ENCODE data around the gene ATP6V0E1.
"Not testable (repeated sequence)": the region's sequence is repeated elsewhere in the genome, so short reads cannot be mapped to it uniquely, and the experiment has no call there.

ATP6V0E1 gene

DNA sequence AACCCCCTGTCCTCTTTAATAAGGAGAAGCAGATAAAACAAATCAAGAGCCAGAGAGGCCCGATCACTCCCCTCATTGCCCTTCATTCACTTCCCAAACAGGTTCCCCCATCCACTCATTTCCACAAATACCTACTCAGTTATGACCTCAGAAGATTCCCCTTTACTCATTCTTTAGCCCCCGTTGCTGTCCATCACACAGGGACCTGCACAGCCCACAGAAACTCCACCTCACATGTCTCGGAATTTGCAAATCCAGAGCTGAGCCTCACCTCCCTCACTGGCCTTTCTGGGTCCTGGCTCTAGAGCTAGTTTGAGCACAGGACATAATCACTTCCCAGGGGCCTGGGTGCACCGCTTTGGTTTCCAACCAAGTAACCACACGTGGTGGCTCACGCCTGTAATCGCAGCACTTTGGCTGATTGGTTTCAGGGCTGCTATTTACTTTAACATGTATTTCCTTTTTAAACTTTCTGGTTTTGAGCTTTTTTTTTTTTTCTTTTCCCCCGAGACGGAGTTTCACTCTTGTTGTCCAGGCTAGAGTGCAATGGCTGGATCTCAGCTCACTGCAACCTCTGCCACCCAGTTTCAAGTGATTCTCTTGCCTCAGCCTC, 17.8 kb downstream of the ATP6V0E1 start:
- Mint-ChIP-seq H3K9me3 (no peaks in the 10 kb centered on the region), H3K36me3 (peaks cover 12% of the 10 kb centered on the region), H3K4me3 (no peak overlapping the region), H3K4me1 (peaks cover 30% of the 10 kb centered on the region), H3K27me3 (no peaks in the 10 kb centered on the region), H3K27ac (no peak overlapping the region)
- DNase-seq, result no peak
- CTCF ChIA-PET, result no interaction called here

DNA sequence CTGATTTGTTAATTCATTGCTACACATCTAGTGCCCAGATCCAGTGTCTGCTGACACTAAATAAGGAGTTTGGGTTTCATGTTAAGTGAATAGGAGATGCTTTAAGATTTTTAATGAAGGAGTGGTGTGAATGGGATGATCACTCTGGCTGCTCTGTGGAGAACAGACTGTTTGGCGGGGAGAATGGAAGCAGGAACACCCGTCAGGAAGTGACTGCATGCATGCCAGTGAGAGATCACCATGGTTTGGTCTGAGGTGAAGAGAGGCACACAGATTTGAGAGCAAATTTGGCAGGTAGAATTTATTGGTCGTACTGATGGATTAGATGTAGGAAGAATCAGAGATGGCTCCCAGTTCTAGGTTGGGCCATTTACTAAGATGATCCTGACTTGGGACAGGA, 19.8 kb downstream of the ATP6V0E1 start:
- no peaks in the 10 kb centered on the region for H3K9me3 Mint-ChIP-seq
- H3K4me3 Mint-ChIP-seq, result no peak overlapping the region
- H3K4me1 Mint-ChIP-seq, result peaks cover 31% of the 10 kb centered on the region
- CTCF ChIA-PET, result interaction anchor here (1.0 kb wide), 1 partner anchor 9 kb away, joined by 3 read pairs; no protein-coding TSS in a partner anchor
- H3K27me3 Mint-ChIP-seq, result no peaks in the 10 kb centered on the region
- peaks cover 10% of the 10 kb centered on the region for H3K36me3 Mint-ChIP-seq
- no peak overlapping the region for H3K27ac Mint-ChIP-seq
- no peak for DNase-seq

DNA sequence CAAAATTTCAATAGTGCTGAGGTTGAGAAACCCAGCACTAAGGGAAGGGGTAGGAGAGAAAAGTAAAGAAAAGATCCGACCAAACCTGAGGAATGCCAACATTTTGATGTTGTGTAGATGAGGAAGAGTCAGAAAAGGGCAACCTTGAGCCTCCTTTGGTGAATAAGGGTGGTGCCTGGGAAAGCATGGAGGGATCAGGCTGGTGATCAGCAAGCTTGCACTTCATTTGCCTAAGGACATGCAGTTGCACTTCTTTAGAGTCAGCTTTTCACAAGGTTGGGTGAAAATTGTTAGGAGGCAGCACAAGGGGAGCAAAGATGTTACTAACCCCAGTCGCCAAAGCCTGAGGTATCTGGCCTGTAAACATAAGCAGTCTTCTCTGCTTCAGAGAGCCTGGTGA, 20.4 kb downstream of the ATP6V0E1 start:
- Mint-ChIP-seq H3K4me1 (peaks cover 31% of the 10 kb centered on the region), H3K36me3 (peaks cover 10% of the 10 kb centered on the region), H3K9me3 (no peaks in the 10 kb centered on the region), H3K27me3 (no peaks in the 10 kb centered on the region), H3K27ac (no peak overlapping the region), H3K4me3 (no peak overlapping the region)
- CTCF ChIA-PET, result no interaction called here
- DNase-seq, result no peak

DNA sequence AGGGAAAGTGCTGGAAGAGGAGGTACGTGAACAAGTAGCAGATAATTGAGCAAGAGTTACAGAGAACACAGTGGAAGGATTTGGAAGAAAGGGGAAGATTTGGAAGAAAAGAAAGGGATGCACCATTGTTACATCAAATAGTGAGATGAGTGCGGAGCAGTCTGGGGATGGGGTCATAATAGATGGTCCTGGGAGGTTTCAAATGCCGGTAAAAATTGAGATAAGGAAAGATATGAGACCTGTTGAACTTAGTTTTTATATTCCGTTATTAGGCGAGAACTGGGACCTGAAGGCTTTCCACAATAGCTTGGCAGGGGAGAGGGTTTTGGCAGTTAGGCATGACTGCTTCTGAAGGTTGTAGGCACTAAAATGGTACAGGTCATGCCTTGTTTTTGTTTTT, 20.9 kb downstream of the ATP6V0E1 start:
- Mint-ChIP-seq H3K9me3 (no peaks in the 10 kb centered on the region), H3K27ac (no peak overlapping the region), H3K4me1 (peaks cover 31% of the 10 kb centered on the region), H3K36me3 (peaks cover 10% of the 10 kb centered on the region), H3K27me3 (no peaks in the 10 kb centered on the region), H3K4me3 (no peak overlapping the region)
- DNase-seq, result no peak
- CTCF ChIA-PET, result interaction anchor here (0.7 kb wide), 1 partner anchor 15 kb away, joined by 3 read pairs; no protein-coding TSS in a partner anchor

DNA sequence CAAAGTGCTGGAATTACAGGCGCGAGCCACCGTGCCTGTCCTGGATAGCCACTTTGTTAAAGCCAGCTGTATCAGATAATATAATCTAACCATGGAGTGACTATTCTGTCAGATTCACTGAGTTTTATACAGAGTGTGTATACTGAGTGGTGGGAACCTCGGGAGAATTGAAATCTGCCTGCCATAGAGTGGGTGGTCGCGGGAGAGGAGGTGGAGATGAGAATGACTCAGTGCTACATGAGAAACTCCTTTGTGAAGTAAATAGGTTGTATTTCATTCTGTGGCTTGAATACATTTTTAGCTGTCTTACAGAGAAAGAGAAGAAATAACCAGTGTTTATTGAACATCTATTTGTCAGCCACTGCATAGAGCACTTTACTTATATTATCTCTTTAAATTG, 26.4 kb downstream of the ATP6V0E1 start:
- no peak overlapping the region for H3K4me3 Mint-ChIP-seq

DNA sequence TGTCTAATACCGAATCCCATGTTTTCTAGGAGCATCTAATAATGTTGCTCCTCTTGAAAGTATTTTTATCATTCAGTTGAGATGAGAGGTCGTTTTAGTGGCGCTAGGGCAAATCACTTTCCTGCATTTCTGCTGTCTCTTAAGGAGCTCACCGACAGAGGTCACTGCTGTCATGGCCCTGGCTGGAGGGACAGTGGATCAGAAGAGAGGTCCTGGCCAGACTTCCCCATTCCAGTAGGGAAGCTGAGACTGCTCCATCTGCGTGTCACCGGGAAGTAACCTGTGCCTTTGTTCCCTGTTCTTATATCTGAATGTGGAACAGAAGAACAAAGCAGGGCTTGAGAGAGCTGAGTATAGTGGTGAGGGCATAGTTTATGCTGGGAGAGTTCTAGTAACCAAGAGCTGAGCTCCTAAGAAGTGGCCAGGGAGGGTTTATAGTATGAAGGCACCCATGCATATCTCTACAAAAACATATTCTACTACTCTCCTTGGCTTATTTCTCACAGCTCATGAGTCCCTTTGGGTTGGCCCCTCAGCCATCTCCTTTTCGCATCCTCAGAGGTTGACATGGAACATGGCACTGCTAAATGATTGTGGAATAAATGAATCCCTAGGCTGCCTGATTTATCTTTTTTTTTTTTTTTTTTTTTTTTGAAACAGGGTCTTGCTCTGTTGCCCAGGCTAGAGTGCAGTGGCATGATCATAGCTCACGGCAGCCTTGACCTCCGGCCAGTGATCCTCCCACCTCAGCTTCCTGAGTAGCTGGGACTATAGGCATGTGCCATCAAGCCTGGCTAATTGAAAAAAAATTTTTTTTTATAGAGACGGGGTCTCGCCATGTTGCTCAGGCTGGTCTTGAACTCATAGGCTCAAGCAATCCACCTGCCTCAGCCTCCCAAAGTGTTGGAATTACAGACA, 27.2 kb downstream of the ATP6V0E1 start:
- Mint-ChIP-seq H3K27me3 (no peaks in the 10 kb centered on the region), H3K36me3 (peaks cover 11% of the 10 kb centered on the region), H3K4me3 (no peak overlapping the region), H3K9me3 (no peaks in the 10 kb centered on the region), H3K4me1 (peaks cover 2% of the 10 kb centered on the region), H3K27ac (no peak overlapping the region)
- CTCF ChIA-PET, result interaction anchor here (1.3 to 1.5 kb wide), 3 partner anchors 8 to 180 kb away, joined by 3 to 5 read pairs (median 4); no protein-coding TSS in a partner anchor
- no peak for DNase-seq

More for the DNA sequence above, 26.4 kb downstream of the ATP6V0E1 start:
- H3K9me3 Mint-ChIP-seq, result no peaks in the 10 kb centered on the region
- H3K27me3 Mint-ChIP-seq, result no peaks in the 10 kb centered on the region
- CTCF ChIA-PET, result interaction anchor here (1.3 to 1.5 kb wide), 3 partner anchors 8 to 181 kb away, joined by 3 to 5 read pairs (median 4); no protein-coding TSS in a partner anchor
- peaks cover 11% of the 10 kb centered on the region for H3K36me3 Mint-ChIP-seq
- no peak for DNase-seq
- peaks cover 2% of the 10 kb centered on the region for H3K4me1 Mint-ChIP-seq
- H3K27ac Mint-ChIP-seq, result no peak overlapping the region

DNA sequence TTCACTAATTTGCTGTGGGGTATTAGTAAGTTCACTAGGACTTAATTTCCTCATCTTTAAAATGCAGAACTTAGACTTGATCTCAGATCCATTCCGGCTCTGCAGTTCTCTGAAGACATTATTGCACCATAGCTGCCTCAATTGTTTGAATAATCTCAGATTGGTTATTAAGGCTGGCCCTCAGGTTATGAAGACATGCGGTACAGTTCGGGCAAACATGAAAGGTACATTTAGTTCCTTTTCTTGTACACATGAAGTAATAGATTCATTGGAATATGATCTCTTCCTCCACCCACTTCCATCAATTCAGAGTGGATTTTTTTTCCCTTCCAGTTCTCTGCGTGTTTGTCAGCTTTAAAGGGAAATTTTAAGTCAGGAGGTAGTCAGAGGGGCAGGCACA, 28.0 kb downstream of the ATP6V0E1 start:
- H3K4me1 Mint-ChIP-seq, result peaks cover 9% of the 10 kb centered on the region

DNA sequence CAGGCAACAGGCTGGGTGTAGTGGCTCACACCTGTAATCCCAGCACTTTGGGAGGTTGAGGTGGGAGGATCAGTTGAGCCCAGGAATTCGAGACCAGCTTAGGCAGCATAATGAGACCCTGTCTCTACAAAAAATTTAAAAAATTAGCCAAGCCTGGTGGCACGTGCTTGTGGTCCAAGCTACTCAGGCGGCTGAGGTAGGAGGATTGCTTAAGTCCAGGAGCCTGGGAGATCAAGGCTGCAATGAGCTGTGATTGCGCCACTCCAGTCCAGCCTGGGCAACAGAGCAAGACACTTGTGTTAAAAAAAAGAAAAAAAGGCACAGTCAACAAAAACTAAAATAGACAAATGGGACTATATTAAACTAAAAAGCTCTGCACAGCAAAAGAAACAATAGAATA, 29.3 kb downstream of the ATP6V0E1 start:
- Mint-ChIP-seq H3K4me1 (peaks cover 14% of the 10 kb centered on the region), H3K27me3 (no peaks in the 10 kb centered on the region), H3K9me3 (no peaks in the 10 kb centered on the region), H3K4me3 (no peak overlapping the region), H3K27ac (no peak overlapping the region), H3K36me3 (peaks cover 9% of the 10 kb centered on the region)
- CTCF ChIA-PET, result interaction anchor here (1.3 to 1.5 kb wide), 2 partner anchors 10 to 20 kb away, joined by 3 to 4 read pairs; no protein-coding TSS in a partner anchor
- no peak for DNase-seq

More for the DNA sequence above, 28.0 kb downstream of the ATP6V0E1 start:
- Mint-ChIP-seq H3K36me3 (peaks cover 11% of the 10 kb centered on the region), H3K27ac (no peak overlapping the region), H3K9me3 (no peaks in the 10 kb centered on the region), H3K4me3 (no peak overlapping the region), H3K27me3 (no peaks in the 10 kb centered on the region)
- DNase-seq, result no peak
- CTCF ChIA-PET, result interaction anchor here (1.5 kb wide), 2 partner anchors 21 to 179 kb away, joined by 4 read pairs; no protein-coding TSS in a partner anchor

DNA sequence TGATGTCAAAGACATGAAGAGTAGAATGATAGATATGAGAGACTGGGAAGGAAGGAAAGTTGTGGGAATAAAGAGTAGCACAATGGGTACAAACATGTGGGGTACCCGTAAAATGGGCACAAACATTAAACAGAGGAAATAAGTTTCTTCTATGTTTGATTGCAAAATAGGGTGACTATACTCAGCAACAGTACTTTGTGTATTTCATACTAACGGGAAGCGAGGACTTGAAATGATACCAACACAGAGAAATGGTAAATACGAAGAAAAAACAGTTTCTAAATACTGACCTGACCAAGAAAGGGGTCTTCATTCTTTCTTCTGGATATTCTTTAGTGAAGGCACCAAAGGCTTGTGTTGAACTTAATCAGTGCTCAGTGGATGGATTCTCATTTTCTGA, 31.1 kb downstream of the ATP6V0E1 start:
- no peaks in the 10 kb centered on the region for H3K27me3 Mint-ChIP-seq
- no peaks in the 10 kb centered on the region for H3K9me3 Mint-ChIP-seq
- peaks cover 7% of the 10 kb centered on the region for H3K36me3 Mint-ChIP-seq
- H3K27ac Mint-ChIP-seq, result no peak overlapping the region
- H3K4me3 Mint-ChIP-seq, result no peak overlapping the region
- H3K4me1 Mint-ChIP-seq, result peaks cover 14% of the 10 kb centered on the region
- CTCF ChIA-PET, result no interaction called here
- DNase-seq, result no peak

DNA sequence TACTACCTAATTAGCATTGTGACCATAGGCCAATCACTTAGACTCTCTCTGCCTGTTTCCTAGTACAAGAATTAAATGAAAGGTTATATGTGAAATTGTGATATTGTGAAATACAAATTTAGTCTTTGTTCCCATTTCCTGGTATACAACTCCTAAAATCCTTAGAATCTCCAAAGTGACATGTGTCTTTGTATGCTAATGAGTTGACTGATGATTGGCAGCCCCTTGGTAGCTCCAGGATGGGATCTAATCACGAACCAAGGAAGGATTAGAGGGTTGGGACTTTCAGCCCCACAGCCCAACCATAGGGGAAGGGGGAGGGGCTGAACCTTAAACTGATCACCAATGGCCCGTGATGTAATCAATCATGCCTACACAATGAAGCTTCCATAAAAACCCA, 31.6 kb downstream of the ATP6V0E1 start:
- CTCF ChIA-PET, result no interaction called here
- no peak for DNase-seq
- no peak overlapping the region for H3K27ac Mint-ChIP-seq
- no peak overlapping the region for H3K4me3 Mint-ChIP-seq
- no peaks in the 10 kb centered on the region for H3K9me3 Mint-ChIP-seq
- H3K36me3 Mint-ChIP-seq, result peaks cover 12% of the 10 kb centered on the region
- peaks cover 14% of the 10 kb centered on the region for H3K4me1 Mint-ChIP-seq
- no peaks in the 10 kb centered on the region for H3K27me3 Mint-ChIP-seq

DNA sequence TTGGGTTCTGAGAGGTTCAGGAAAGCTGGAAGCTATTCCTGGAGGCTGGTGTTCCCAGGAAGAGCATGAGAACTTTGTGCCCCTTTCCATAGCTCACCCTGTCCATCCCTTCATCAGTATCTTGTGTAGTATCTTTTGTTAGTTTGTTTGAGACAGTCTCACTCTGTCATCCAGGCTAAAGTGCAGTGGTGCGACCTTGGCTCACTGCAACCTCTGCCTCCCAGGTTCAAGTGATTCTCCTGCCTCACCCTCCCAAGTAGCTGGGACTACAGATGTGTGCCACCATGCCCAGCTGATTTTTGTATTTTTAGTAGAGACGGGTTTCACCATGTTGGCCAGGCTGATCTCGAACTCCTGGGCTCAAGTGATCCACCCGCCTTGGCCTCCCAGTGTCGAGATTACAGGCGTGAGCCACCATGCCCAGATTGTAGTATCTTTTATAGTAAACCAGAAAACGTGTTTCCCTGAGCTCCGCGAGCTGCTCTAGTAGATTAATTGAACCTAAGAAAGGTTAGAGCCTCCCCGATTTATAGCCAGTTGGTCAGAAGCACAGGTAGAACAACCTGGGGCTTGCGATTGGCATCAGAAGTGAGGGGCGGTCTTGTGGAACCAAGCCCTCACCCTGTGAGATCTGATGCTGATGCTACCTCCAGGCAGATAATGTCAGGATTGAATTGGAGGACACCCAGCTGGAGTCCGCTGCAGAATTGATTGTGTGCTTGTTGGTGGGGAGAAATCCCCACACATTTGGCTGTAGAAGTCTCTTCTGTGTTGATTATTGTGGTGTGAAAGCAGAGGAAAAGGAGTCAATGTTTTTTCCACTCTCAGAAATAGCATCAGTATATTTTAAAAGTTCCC, 32.3 kb downstream of the ATP6V0E1 start:
- Mint-ChIP-seq H3K4me1 (peaks cover 14% of the 10 kb centered on the region), H3K27ac (no peak overlapping the region), H3K27me3 (no peaks in the 10 kb centered on the region), H3K4me3 (no peak overlapping the region), H3K9me3 (no peaks in the 10 kb centered on the region), H3K36me3 (peaks cover 15% of the 10 kb centered on the region)
- no peak for DNase-seq
- CTCF ChIA-PET, result no interaction called here

DNA sequence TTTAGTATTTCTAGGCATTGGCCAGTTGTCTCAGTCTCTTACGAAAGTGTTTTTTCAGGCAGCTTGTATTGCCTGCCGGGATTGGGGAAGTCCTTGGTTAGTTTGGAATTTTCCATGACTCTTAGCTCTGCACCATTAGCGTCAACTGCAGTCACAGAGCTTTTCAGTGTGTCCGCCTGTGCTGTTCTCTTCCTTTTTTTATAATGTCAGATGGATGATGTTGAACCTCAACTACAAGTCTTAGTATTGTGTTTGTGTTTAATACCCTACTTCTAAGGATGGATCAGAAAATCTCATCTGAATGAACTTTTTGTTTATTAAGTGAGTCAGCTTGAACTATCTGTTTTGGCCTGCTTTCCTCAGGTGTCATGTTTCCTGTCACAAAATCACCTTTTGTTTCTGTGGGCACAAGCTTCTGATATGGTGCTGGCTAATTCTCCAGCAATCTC, 33.1 kb downstream of the ATP6V0E1 start:
- Mint-ChIP-seq H3K27me3 (no peaks in the 10 kb centered on the region), H3K27ac (no peak overlapping the region), H3K9me3 (no peaks in the 10 kb centered on the region), H3K4me3 (no peak overlapping the region), H3K4me1 (peaks cover 14% of the 10 kb centered on the region), H3K36me3 (peaks cover 22% of the 10 kb centered on the region)
- CTCF ChIA-PET, result no interaction called here
- no peak for DNase-seq

DNA sequence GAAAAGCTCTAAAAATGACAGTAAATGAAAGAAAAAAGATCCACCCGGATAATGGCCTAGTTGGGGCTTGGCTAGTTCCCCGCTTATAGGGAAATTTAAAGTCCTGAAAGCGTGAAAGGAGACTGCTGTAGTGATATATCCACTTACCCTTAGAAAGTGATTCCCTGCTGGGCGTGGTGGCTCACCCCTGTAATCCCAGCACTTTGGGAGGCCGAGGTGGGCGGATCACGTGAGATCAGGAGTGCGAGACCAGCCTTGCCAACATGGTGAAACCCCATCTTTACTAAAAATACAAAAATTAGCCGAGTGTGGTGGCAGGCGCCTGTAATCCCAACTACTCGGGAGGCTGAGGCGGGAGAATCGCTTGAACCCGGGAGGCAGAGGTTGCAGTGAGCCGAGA, 33.5 kb downstream of the ATP6V0E1 start:
- DNase-seq, H3K27ac Mint-ChIP-seq, CTCF ChIA-PET, H3K27me3 Mint-ChIP-seq, H3K9me3 Mint-ChIP-seq, H3K4me3 Mint-ChIP-seq: not testable (repeated sequence)
- H3K4me1 Mint-ChIP-seq, result peaks cover 14% of the 10 kb centered on the region
- peaks cover 26% of the 10 kb centered on the region for H3K36me3 Mint-ChIP-seq

DNA sequence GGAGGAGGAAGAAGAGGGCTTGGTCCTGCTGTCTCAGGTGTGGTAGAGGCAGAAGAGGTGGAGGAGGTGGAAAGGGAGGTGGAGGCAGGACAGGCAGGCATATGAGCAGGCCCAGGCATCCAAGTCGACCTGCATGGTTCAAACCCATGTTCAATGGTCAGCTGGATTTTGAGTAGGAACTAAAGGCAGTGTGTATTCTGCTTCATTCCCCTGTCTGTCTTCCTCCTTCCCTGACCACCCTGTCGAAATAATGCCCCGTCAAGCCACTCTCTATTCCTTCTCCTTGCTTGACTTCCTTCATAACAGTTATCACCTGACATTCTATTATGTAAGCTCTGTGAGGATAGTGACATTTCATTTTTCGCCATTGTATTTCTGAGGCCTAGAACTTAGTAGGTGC, 34.8 kb downstream of the ATP6V0E1 start:
- Mint-ChIP-seq H3K27ac (no peak overlapping the region), H3K4me3 (no peak overlapping the region), H3K36me3 (peaks cover 32% of the 10 kb centered on the region), H3K9me3 (no peaks in the 10 kb centered on the region), H3K27me3 (no peaks in the 10 kb centered on the region), H3K4me1 (peaks cover 14% of the 10 kb centered on the region)
- DNase-seq, result no peak
- CTCF ChIA-PET, result interaction anchor here (0.7 to 1.0 kb wide), 2 partner anchors 8 to 85 kb away, joined by 3 read pairs; no protein-coding TSS in a partner anchor

Data from activated naive CD4-positive, alpha-beta T cell treated with anti-CD3 and anti-CD28 coated beads, Interleukin-2, amount 10 ng/mL, durations not matched to agents 7 days and 5 days (primary cell).